Psoas muscle (tissue), 8 donors: ENCODE measurements around the gene KCTD12. TPM values are rescaled to one million over a fixed set of nuclear protein-coding genes. Genes with fewer than 3 reads are reported as not detected.
"Not testable (repeated sequence)": the region's sequence is repeated elsewhere in the genome, so short reads cannot be mapped to it uniquely, and the experiment has no call there.

Experiments used
- ATAC-seq, 4 donors: fragments of 200-7000 bp; cut with Tn5 transposase; one replicate each; pipeline ENCODE4 v1.9.1; 2020; ENCODE audit warnings: moderate library complexity in 3 of 4, mild to moderate bottlenecking in 2 of 4
- DNase-seq, 2 donors: peaks; one replicate each; pipeline ENCODE4 v3.0.0-alpha.2; 2020
- H3K27ac ChIP-seq: fragments of 200-600 bp; one replicate; pipeline ENCODE4 v1.8.0; 2022
- H3K27me3 ChIP-seq, 3 donors: fragments of 200-600 bp in 1 of 3; one replicate each; pipeline versions ENCODE4 v1.6.1 to v1.8.0; 2013 to 2022; ENCODE audit warnings: low read length in 2 of 3, mild to moderate bottlenecking in 2 of 3, moderate library complexity in 1 of 3; ENCODE audit not compliant: insufficient read depth in 3 of 3
- H3K36me3 ChIP-seq, 2 donors: fragments of 200-600 bp in 1 of 2; one replicate each; pipeline versions ENCODE4 v1.6.1 to v1.8.0; 2013 to 2022; ENCODE audit warnings: low read depth in 1 of 2, mild to moderate bottlenecking in 1 of 2, moderate library complexity in 1 of 2; ENCODE audit not compliant: insufficient read depth in 1 of 2
- H3K4me1 ChIP-seq: fragments of 200-600 bp; one replicate; pipeline ENCODE4 v1.8.0; 2022
- H3K4me3 ChIP-seq: fragments of 200-600 bp; one replicate; pipeline ENCODE4 v1.8.0; 2022; ENCODE audit warnings: mild to moderate bottlenecking
- H3K9me3 ChIP-seq: fragments of 200-600 bp; one replicate; pipeline ENCODE4 v1.8.0; 2022
- CTCF ChIP-seq: fragments of 200-600 bp; IDR thresholded peaks from one replicate; pipeline ENCODE4 v1.8.0; 2022; ENCODE audit warnings: antibody characterized with exemption
- WGBS, 3 donors: extraction: QIAGEN DNeasy Blood & Tissue Kit; methylation state at CpG; one replicate each; pipeline versions ENCODE4 v1.1.6 to v1.1.7; 2013; 5-methylcytosine and 5-hydroxymethylcytosine counted together
- intact Hi-C, 2 donors: fragments of 100-400 bp; cut with DNase I; formaldehyde crosslinking; loops; one replicate each; pipeline versions ENCODE4 v1.11.0 to v1.14.2; 2022
- polyA plus RNA-seq, 3 donors: library from polyadenylated mRNA; stranded (reverse); fragments of 200-250 nt; gene quantifications; one replicate each; pipeline ENCODE4 v1.2.3, GENCODE V29; 2013
- total RNA-seq, 4 donors: library from RNA; stranded (reverse); fragmentation: NEBNext Ultra II Directional in 2 of 4; extraction: Animal tissue kit (Norgen Biotek cat#: 25700) in 2 of 4; gene quantifications; one replicate each; pipeline versions ENCODE4 v1.2.1 to v1.2.4, GENCODE V29; 2021 to 2023
- donor health status: healthy with polysubstance abuse.
- donor health status: DM: no; HTN: no; CAD: no; lungs with moderate emphysema.
- donor health status: Bipolar disorder and iron deficiency.
- donor health status: healthy.
- donor health status: DM: yes; HTN: yes; CAD: no.
- donor health status: DM: no; HTN: no; CAD: no.
- donor health status: DM: no; HTN: no; CAD: no.
- donor health status: DM: yes; HTN: yes; CAD: no.

Gene KCTD12
- total and polyA plus RNA-seq, 7 donors, result 11.6 to 31.3 (median 22.4) TPM

GRCh38 chr13:76929320-76929719 is 43.1 kb upstream of the KCTD12 start:
- Histone ChIP-seq H3K4me1 (no peaks in the 10 kb centered on the region), H3K9me3 (no peaks in the 10 kb centered on the region), H3K27me3 (no peaks in the 10 kb centered on the region), H3K4me3 (no peak overlapping the region), H3K36me3 (no peaks in the 10 kb centered on the region), H3K27ac (no peak overlapping the region)
- WGBS, 3 donors, result 91 to 93% (median 92%) methylated on average over 8 of the region's 8 CpGs
- no peak for DNase-seq
- intact Hi-C loops, result no loop called here
- no peak for TF ChIP-seq CTCF
- no peak for ATAC-seq

- TF ChIP-seq CTCF, result no peak
- ATAC-seq, result no peak
- DNase-seq, result no peak
- H3K27me3 ChIP-seq, result no peaks in the 10 kb centered on the region
- no peaks in the 10 kb centered on the region for H3K36me3 ChIP-seq
- no peak overlapping the region for H3K4me3 ChIP-seq
- whole genome bisulfite sequencing, 3 donors, result 57 to 70% (median 68%) methylated on average over 3 of the region's 3 CpGs
- H3K9me3 ChIP-seq, result no peaks in the 10 kb centered on the region
- H3K27ac ChIP-seq, result no peak overlapping the region
- H3K4me1 ChIP-seq, result no peaks in the 10 kb centered on the region
- intact Hi-C loops, result no loop called here
Observed at GRCh38 chr13:76928456-76928855, 42.3 kb upstream of the KCTD12 start.

GRCh38 chr13:76927955-76928354 is 41.8 kb upstream of the KCTD12 start:
- intact Hi-C loops, result no loop called here
- WGBS, 3 donors, result 87 to 90% (median 89%) methylated on average over 5 of the region's 5 CpGs
- no peak for ATAC-seq

GRCh38 chr13:76925115-76925514 is 38.9 kb upstream of the KCTD12 start:
- intact Hi-C loops, result no loop called here
- Histone ChIP-seq H3K36me3 (no peaks in the 10 kb centered on the region), H3K9me3 (no peaks in the 10 kb centered on the region), H3K4me1 (no peaks in the 10 kb centered on the region), H3K27me3 (no peaks in the 10 kb centered on the region), H3K4me3 (no peak overlapping the region), H3K27ac (no peak overlapping the region)
- no peak for ATAC-seq
- WGBS, 3 donors, result 83 to 93% (median 86%) methylated on average over 1 of the region's 1 CpG
- no peak for DNase-seq
- TF ChIP-seq CTCF, result no peak

More at GRCh38 chr13:76927955-76928354, 41.8 kb upstream of the KCTD12 start:
- Histone ChIP-seq H3K27ac (no peak overlapping the region), H3K4me1 (no peaks in the 10 kb centered on the region), H3K27me3 (no peaks in the 10 kb centered on the region), H3K4me3 (no peak overlapping the region), H3K36me3 (no peaks in the 10 kb centered on the region), H3K9me3 (no peaks in the 10 kb centered on the region)
- no peak for DNase-seq
- no peak for TF ChIP-seq CTCF

- DNase-seq (no peak), ATAC-seq (no peak)
- H3K9me3 ChIP-seq, result no peaks in the 10 kb centered on the region
- intact Hi-C loops, result no loop called here
- H3K27ac ChIP-seq, result no peak overlapping the region
- H3K27me3 ChIP-seq, result no peaks in the 10 kb centered on the region
- H3K4me3 ChIP-seq, result no peak overlapping the region
- TF ChIP-seq CTCF, result no peak
- no peaks in the 10 kb centered on the region for H3K4me1 ChIP-seq
- H3K36me3 ChIP-seq, result no peaks in the 10 kb centered on the region
- WGBS, 3 donors, result 87 to 93% (median 93%) methylated on average over 1 of the region's 1 CpG
Observed at GRCh38 chr13:76921516-76921915, 35.3 kb upstream of the KCTD12 start.

GRCh38 chr13:76917755-76918481 is 31.7 kb upstream of the KCTD12 start:
- ATAC-seq, H3K36me3 ChIP-seq, intact Hi-C loops, H3K9me3 ChIP-seq, H3K27ac ChIP-seq, DNase-seq, H3K4me3 ChIP-seq, H3K27me3 ChIP-seq, H3K4me1 ChIP-seq: not testable (repeated sequence)
- 88 to 94% (median 89%) methylated on average over 12 of the region's 12 CpGs for WGBS, 3 donors
